ENCODE data around the gene CENPP.

CENPP gene

DNA sequence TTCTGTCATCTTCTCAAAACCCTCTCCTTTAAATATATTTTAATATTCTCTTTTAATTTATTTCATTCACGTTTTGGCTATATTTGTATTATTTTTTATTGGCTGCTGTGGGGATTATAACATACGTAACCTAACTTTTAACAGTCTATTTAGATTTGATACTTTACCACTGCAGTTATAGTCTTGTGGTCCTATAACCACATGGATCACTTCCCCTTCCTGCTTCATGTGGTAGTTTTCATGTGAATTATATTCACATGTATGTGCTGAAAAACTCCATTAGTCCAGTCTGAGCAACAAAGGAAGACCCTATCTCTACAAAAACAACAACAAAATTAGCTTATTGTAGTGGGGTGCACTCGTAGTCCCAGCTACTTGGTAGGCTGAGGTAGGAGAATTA lies 34.3 kb downstream of the CENPP start:
- Histone ChIP-seq H3K9me3 (ENCODE audit: low read length) (no peaks in the 10 kb centered on the region), H2AFZ (ENCODE audit: low read depth, low read length) (no peak overlapping the region), H3K4me3 (ENCODE audit: low read length) (no peak overlapping the region), H3K4me1 (ENCODE audit: insufficient read depth, low read length) (peaks cover 6% of the 10 kb centered on the region), H3K27me3 (ENCODE audit: insufficient read depth, low read length) (no peaks in the 10 kb centered on the region), H3K36me3 (ENCODE audit: insufficient read depth, low read length) (no peaks in the 10 kb centered on the region)

DNA sequence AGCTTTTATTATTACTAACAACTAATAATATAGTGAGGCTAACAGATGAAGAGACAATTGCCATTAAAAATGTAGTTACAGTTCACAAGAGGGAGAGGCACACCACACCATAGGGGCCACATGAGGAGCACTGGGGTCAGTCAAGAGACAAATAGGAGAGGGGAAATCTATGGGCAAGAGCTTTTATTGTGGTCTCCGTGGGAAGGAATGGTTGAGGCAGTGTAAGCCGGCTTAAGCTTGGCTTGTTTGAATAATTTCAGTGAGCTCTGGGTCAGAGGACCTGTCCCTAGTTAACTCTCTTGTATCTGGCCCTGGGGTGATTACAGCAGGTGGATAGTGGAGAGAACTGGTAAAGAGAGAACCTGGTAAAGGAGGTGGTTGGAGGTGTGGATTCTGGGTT lies 43.3 kb downstream of the CENPP start:
- Histone ChIP-seq H2AFZ (ENCODE audit: low read depth, low read length) (peak overlapping the region; percentile 0), H3K4me1 (ENCODE audit: insufficient read depth, low read length) (no peaks in the 10 kb centered on the region), H3K36me3 (ENCODE audit: insufficient read depth, low read length) (no peaks in the 10 kb centered on the region), H3K27me3 (ENCODE audit: insufficient read depth, low read length) (no peaks in the 10 kb centered on the region), H3K9me3 (ENCODE audit: low read length) (no peaks in the 10 kb centered on the region), H3K4me3 (ENCODE audit: low read length) (no peak overlapping the region)

- Histone ChIP-seq H3K36me3 (ENCODE audit: insufficient read depth, low read length) (no peaks in the 10 kb centered on the region), H3K4me3 (ENCODE audit: low read length) (no peak overlapping the region), H2AFZ (ENCODE audit: low read depth, low read length) (no peak overlapping the region), H3K9me3 (ENCODE audit: low read length) (no peaks in the 10 kb centered on the region), H3K27me3 (ENCODE audit: insufficient read depth, low read length) (no peaks in the 10 kb centered on the region), H3K4me1 (ENCODE audit: insufficient read depth, low read length) (no peaks in the 10 kb centered on the region)
Observed at GRCh38 chr9:92373167-92373566, 47.4 kb downstream of the CENPP start.

- Histone ChIP-seq H3K4me3 (ENCODE audit: low read length) (no peak overlapping the region), H2AFZ (ENCODE audit: low read depth, low read length) (no peak overlapping the region)
Observed at GRCh38 chr9:92377876-92378275, 52.1 kb downstream of the CENPP start.

DNA sequence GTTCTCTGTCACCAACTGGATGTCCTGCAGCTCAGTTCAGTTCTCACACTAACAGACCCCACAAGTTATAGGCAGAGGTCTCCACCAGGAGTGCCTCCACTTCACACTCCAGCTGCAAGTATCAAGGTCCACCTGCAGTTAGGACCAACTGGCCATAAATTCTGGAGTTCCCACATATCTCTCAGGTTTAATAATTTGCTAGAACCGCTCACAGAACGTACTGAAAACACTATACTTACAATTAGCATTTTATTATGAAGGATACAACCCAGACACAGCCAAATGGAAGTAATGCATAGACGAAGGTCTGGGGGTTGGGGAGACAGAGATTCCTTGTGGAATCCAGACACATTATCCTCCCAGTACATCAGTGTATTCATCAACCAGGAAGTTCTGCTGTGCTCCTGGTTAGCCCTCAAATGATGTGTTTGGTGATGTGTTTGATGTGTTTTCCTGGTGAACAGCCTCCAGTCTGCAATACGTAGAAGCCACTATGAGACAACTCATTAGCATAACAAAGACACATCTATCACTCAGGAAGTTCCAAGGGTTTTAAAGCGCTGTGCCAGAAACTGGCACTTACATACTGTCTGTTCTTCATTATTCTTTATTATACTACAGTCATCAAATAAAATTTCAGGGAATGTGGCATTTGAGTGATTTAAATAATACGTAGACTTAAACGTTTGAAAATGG lies 53.3 kb downstream of the CENPP start:
- Histone ChIP-seq H3K36me3 (ENCODE audit: insufficient read depth, low read length) (no peaks in the 10 kb centered on the region), H3K27me3 (ENCODE audit: insufficient read depth, low read length) (no peaks in the 10 kb centered on the region), H3K9me3 (ENCODE audit: low read length) (no peaks in the 10 kb centered on the region), H3K4me3 (ENCODE audit: low read length) (no peak overlapping the region), H3K4me1 (ENCODE audit: insufficient read depth, low read length) (peaks cover 6% of the 10 kb centered on the region), H2AFZ (ENCODE audit: low read depth, low read length) (no peak overlapping the region)

More at GRCh38 chr9:92377876-92378275, 52.1 kb downstream of the CENPP start:
- no peaks in the 10 kb centered on the region for H3K27me3 ChIP-seq (ENCODE audit: insufficient read depth, low read length)
- H3K9me3 ChIP-seq (ENCODE audit: low read length) = no peaks in the 10 kb centered on the region
- no peaks in the 10 kb centered on the region for H3K36me3 ChIP-seq (ENCODE audit: insufficient read depth, low read length)
- H3K4me1 ChIP-seq (ENCODE audit: insufficient read depth, low read length) = peaks cover 6% of the 10 kb centered on the region

DNA sequence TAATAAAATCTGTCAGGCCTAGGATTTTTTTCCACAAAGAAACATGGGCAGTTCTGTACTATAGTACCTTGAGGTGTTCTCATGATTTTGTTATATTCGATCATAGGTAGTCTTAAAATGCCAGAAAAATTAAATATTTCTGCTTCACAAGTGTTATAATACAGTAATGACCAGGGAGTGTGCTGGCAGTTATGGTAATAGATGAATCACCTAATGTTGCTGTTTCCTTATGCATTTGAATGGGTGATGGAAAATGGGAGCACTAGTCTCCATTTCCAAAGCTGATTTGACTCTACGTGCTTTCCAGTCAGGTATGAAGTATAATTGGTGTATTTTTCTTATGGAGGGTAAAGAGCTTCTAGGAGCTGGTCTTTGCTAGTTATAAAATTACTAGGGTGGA lies 54.9 kb downstream of the CENPP start:
- Histone ChIP-seq H3K36me3 (ENCODE audit: insufficient read depth, low read length) (no peaks in the 10 kb centered on the region), H3K27me3 (ENCODE audit: insufficient read depth, low read length) (no peaks in the 10 kb centered on the region), H3K4me1 (ENCODE audit: insufficient read depth, low read length) (peaks cover 6% of the 10 kb centered on the region), H3K4me3 (ENCODE audit: low read length) (no peak overlapping the region), H2AFZ (ENCODE audit: low read depth, low read length) (no peak overlapping the region), H3K9me3 (ENCODE audit: low read length) (no peaks in the 10 kb centered on the region)

- H3K4me3 ChIP-seq (ENCODE audit: low read length) = no peak overlapping the region
- H3K9me3 ChIP-seq (ENCODE audit: low read length) = no peaks in the 10 kb centered on the region
- H3K36me3 ChIP-seq (ENCODE audit: insufficient read depth, low read length) = no peaks in the 10 kb centered on the region
- no peaks in the 10 kb centered on the region for H3K27me3 ChIP-seq (ENCODE audit: insufficient read depth, low read length)
- H3K4me1 ChIP-seq (ENCODE audit: insufficient read depth, low read length) = peaks cover 6% of the 10 kb centered on the region
- no peak overlapping the region for H2AFZ ChIP-seq (ENCODE audit: low read depth, low read length)
Observed at GRCh38 chr9:92381775-92382174, 56.0 kb downstream of the CENPP start.

GRCh38 chr9:92384375-92384774 lies 58.6 kb downstream of the CENPP start:
- Histone ChIP-seq H3K36me3 (ENCODE audit: insufficient read depth, low read length) (no peaks in the 10 kb centered on the region), H3K9me3 (ENCODE audit: low read length) (no peaks in the 10 kb centered on the region), H3K27me3 (ENCODE audit: insufficient read depth, low read length) (no peaks in the 10 kb centered on the region), H3K4me3 (ENCODE audit: low read length) (no peak overlapping the region), H2AFZ (ENCODE audit: low read depth, low read length) (no peak overlapping the region), H3K4me1 (ENCODE audit: insufficient read depth, low read length) (peaks cover 2% of the 10 kb centered on the region)

DNA sequence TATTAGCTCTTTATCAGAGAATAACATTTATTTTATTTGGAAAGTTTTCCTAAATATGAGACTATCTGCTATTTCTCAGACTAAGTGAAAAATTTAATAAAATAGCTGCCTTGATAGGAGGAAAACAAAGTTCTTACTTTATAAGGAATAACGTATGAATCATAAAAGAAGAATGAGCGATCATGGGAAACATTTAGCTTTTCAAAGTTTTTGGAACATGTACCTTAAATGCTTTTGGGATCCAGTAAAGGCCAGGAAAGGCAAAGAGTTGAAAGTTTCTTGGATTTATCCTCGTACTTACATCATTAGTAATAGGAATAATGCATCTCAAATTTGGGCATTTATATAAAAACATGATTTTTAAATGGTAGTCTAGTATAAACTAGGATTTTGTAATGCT lies 59.2 kb downstream of the CENPP start:
- H3K4me3 ChIP-seq (ENCODE audit: low read length) = no peak overlapping the region
- H3K36me3 ChIP-seq (ENCODE audit: insufficient read depth, low read length) = no peaks in the 10 kb centered on the region

DNA sequence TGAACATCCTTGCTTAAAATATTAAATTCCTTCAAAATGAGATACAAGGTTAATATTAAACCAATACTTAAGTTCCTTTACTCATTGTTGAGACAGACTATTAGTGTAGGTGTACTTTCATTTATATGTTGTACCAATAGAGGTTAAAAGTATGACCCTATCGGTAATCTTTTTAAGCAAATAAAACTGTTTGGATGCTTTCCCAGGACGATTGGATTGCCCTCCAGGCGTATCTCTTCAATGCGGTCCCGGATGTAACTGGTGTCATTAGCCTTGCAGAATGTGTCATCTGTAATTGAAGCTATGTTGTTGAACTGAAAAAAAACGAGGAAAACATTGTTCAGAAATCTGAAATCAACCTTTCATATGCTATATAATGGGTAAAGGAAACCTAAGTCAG lies 59.7 kb downstream of the CENPP start:
- Histone ChIP-seq H3K36me3 (ENCODE audit: insufficient read depth, low read length) (no peaks in the 10 kb centered on the region), H3K4me3 (ENCODE audit: low read length) (no peak overlapping the region), H3K4me1 (ENCODE audit: insufficient read depth, low read length) (no peaks in the 10 kb centered on the region), H3K9me3 (ENCODE audit: low read length) (no peaks in the 10 kb centered on the region), H2AFZ (ENCODE audit: low read depth, low read length) (no peak overlapping the region), H3K27me3 (ENCODE audit: insufficient read depth, low read length) (no peaks in the 10 kb centered on the region)

More for the DNA sequence above, 59.2 kb downstream of the CENPP start:
- no peak overlapping the region for H2AFZ ChIP-seq (ENCODE audit: low read depth, low read length)
- H3K4me1 ChIP-seq (ENCODE audit: insufficient read depth, low read length) = no peaks in the 10 kb centered on the region
- H3K27me3 ChIP-seq (ENCODE audit: insufficient read depth, low read length) = no peaks in the 10 kb centered on the region
- H3K9me3 ChIP-seq (ENCODE audit: low read length) = no peaks in the 10 kb centered on the region

DNA sequence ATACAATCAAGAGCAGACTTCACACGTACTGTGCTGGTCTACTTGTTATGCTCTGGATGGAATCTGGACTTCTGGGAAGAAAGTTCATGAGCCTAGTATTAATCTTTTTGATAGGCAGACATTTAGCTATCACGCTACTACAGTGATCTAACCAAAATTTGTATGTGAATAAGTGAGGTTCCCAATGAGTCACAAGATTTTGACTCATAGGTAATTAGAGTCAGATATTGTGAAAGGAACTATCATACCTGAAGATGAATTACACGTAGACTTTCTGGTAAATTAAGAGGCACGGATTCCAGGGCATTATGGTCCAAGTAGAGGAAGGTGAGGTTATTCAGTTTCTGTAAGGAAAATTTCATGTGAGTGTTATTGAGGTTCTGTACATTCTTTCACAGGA lies 60.2 kb downstream of the CENPP start:
- H3K4me3 ChIP-seq (ENCODE audit: low read length) = no peak overlapping the region
- H3K36me3 ChIP-seq (ENCODE audit: insufficient read depth, low read length) = no peaks in the 10 kb centered on the region
- H3K4me1 ChIP-seq (ENCODE audit: insufficient read depth, low read length) = no peaks in the 10 kb centered on the region
- no peaks in the 10 kb centered on the region for H3K27me3 ChIP-seq (ENCODE audit: insufficient read depth, low read length)
- no peaks in the 10 kb centered on the region for H3K9me3 ChIP-seq (ENCODE audit: low read length)
- no peak overlapping the region for H2AFZ ChIP-seq (ENCODE audit: low read depth, low read length)

DNA sequence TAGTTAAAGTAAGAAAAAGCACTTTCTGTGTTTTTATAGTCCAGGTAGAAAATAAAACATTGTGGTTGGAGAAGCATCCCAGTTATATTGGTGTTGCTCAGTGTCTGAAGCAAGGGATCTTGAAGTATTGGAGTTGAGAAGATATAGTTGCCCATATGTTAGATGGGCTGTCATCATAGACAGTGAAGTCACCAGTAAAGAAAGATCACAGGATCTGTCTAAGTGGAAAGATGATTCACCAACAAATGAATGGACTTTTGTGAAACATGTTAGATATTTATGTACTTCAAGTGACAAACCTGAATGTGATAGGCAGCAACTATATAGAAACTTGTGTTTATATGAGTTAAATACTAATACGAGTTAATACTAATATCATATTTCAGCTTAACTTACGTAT lies 66.9 kb downstream of the CENPP start:
- Histone ChIP-seq H3K27me3 (ENCODE audit: insufficient read depth, low read length) (no peaks in the 10 kb centered on the region), H3K9me3 (ENCODE audit: low read length) (no peaks in the 10 kb centered on the region), H3K4me1 (ENCODE audit: insufficient read depth, low read length) (no peaks in the 10 kb centered on the region), H3K4me3 (ENCODE audit: low read length) (no peak overlapping the region), H3K36me3 (ENCODE audit: insufficient read depth, low read length) (no peaks in the 10 kb centered on the region), H2AFZ (ENCODE audit: low read depth, low read length) (no peak overlapping the region)

DNA sequence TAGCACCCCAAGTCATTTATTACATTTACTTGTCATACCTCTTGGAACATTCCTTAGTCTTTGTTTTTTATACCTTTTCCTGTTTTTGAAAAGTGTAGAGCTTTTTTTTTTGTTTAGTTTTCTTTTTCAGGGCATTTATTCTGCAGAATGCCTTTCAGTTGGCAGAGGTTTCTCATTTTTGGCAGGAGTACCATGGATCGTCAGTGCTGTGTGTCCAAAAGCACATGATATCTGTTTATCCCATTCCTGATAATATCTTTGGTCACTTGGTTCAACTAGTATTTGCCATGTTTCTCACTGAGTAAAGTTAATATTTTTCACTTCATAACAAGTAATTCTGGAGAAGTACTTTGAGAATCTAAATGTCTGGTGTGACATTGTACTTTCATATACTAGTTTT lies 67.9 kb downstream of the CENPP start:
- Histone ChIP-seq H3K4me1 (ENCODE audit: insufficient read depth, low read length) (no peaks in the 10 kb centered on the region), H3K9me3 (ENCODE audit: low read length) (no peaks in the 10 kb centered on the region), H2AFZ (ENCODE audit: low read depth, low read length) (no peak overlapping the region), H3K27me3 (ENCODE audit: insufficient read depth, low read length) (no peaks in the 10 kb centered on the region), H3K36me3 (ENCODE audit: insufficient read depth, low read length) (no peaks in the 10 kb centered on the region), H3K4me3 (ENCODE audit: low read length) (no peak overlapping the region)

DNA sequence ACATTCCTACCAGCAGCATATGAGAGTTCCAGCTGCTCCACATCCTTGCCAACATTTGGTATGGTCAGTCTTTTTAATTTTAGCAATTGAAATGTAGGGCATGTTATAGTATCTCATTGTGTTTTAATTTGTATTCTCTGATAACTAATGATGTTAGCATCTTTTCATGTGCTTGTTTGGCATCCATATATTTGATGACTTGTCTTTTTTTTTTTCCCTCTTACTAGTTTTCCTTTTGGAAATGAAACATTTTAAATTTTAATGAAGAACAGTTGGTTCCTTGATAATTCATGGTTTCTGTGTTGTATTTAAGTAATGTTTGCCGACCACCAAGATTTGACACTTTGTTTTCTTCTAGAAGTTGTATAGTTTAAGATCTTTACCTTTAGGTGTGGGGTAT lies 69.9 kb downstream of the CENPP start:
- Histone ChIP-seq H3K27me3 (ENCODE audit: insufficient read depth, low read length) (no peaks in the 10 kb centered on the region), H2AFZ (ENCODE audit: low read depth, low read length) (no peak overlapping the region), H3K36me3 (ENCODE audit: insufficient read depth, low read length) (no peaks in the 10 kb centered on the region), H3K4me1 (ENCODE audit: insufficient read depth, low read length) (no peaks in the 10 kb centered on the region), H3K9me3 (ENCODE audit: low read length) (no peaks in the 10 kb centered on the region), H3K4me3 (ENCODE audit: low read length) (no peak overlapping the region)
